ENCODE data around the gene VWA3B. TPM values are rescaled to one million over a fixed set of nuclear protein-coding genes. Genes with fewer than 3 reads are reported as not detected.

Gene VWA3B
- total and polyA plus RNA-seq, 2 of the 4 experiments (the other 2 are of a cell fraction), result not detected

GRCh38 chr2:98300141-98300874, 213.3 kb downstream of the VWA3B start:
- POLR2A ChIA-PET (ENCODE audit: unreplicated experiment), result no interaction called here
- Histone ChIP-seq H3K4me1 (ENCODE audit: control insufficient read depth, insufficient read depth, low read length) (no peaks in the 10 kb centered on the region), H3K56ac (ENCODE audit: extremely low read depth, insufficient read depth, low read length) (no peak overlapping the region), H3K14ac (replicated peaks; ENCODE audit: low read depth, low read length) (no peak overlapping the region), H2BK120ac (ENCODE audit: low read depth, low read length) (no peak overlapping the region), H2AK5ac (ENCODE audit: low read depth, low read length) (no peak overlapping the region), H3K79me1 (ENCODE audit: low read depth in 1 of 2, low read length in 2 of 2) (no peaks in the 10 kb centered on the region), H3K9ac (ENCODE audit: low read depth, low read length) (no peak overlapping the region), H2AFZ (replicated peaks; ENCODE audit: low read length, poor library complexity) (no peak overlapping the region), H3K9me1 (ENCODE audit: insufficient read depth, low read length) (no peaks in the 10 kb centered on the region), H3K4me3 (ENCODE audit: insufficient read depth, low read depth, low read length) (no peak overlapping the region), H2BK15ac (ENCODE audit: low read depth, low read length) (no peak overlapping the region), H4K8ac (ENCODE audit: low read depth in 2 of 2, low read length in 2 of 2) (no peak overlapping the region), H2BK20ac (ENCODE audit: low read depth, low read length) (no peak overlapping the region), H3K4me2 (ENCODE audit: low read depth, low read length) (no peak overlapping the region), H4K5ac (ENCODE audit: low read depth, low read length) (no peak overlapping the region), H4K91ac (ENCODE audit: insufficient read depth, low read depth, low read length) (no peak overlapping the region), H3K9me3 (ENCODE audit: control insufficient read depth, insufficient read depth, low read length) (no peaks in the 10 kb centered on the region), H3K36me3 (ENCODE audit: control insufficient read depth, insufficient read depth, low read length) (no peaks in the 10 kb centered on the region), H3K27me3 (ENCODE audit: control insufficient read depth, insufficient read depth, low read length) (peaks cover 17% of the 10 kb centered on the region), H2BK5ac (ENCODE audit: low read depth, low read length, poor library complexity, severe bottlenecking) (no peak overlapping the region), H3K23ac (ENCODE audit: low read depth, low read length) (no peak overlapping the region), H3K4ac (ENCODE audit: low read depth, low read length) (no peak overlapping the region), H3K27ac (ENCODE audit: insufficient read depth, low read length) (no peak overlapping the region), H2AK9ac (replicated peaks; ENCODE audit: low read depth, low read length, poor library complexity) (no peak overlapping the region), H3K18ac (ENCODE audit: low read depth, low read length) (no peak overlapping the region), H4K20me1 (ENCODE audit: insufficient read depth, low read length) (no peaks in the 10 kb centered on the region)
- in situ Hi-C loops (cut with MboI; ENCODE audit: low sequenced_read_pairs) (no loop called here), intact Hi-C loops (cut with micrococcal nuclease) (no loop called here), dilution Hi-C loops (cut with HindIII; ENCODE audit: low sequenced_read_pairs, unreplicated experiment) (no loop called here)
- CTCF ChIA-PET, result no interaction called here
- ATAC-seq (ENCODE audit: low read depth), result no peak
- DNase-seq, result no peak
- no peak for TF ChIP-seq MAZ (IDR thresholded peaks at IDR 0.05; ENCODE audit: borderline replicate concordance, low read depth, low read length)
- TF ChIP-seq, protein P1, sequence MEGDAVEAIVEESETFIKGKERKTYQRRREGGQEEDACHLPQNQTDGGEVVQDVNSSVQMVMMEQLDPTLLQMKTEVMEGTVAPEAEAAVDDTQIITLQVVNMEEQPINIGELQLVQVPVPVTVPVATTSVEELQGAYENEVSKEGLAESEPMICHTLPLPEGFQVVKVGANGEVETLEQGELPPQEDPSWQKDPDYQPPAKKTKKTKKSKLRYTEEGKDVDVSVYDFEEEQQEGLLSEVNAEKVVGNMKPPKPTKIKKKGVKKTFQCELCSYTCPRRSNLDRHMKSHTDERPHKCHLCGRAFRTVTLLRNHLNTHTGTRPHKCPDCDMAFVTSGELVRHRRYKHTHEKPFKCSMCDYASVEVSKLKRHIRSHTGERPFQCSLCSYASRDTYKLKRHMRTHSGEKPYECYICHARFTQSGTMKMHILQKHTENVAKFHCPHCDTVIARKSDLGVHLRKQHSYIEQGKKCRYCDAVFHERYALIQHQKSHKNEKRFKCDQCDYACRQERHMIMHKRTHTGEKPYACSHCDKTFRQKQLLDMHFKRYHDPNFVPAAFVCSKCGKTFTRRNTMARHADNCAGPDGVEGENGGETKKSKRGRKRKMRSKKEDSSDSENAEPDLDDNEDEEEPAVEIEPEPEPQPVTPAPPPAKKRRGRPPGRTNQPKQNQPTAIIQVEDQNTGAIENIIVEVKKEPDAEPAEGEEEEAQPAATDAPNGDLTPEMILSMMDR (conservative IDR thresholded peaks at IDR 0.05; ENCODE audit: low read depth, low read length), result no peak
- no peak for TF ChIP-seq SMC3 (IDR thresholded peaks at IDR 0.05; ENCODE audit: low read depth, low read length)
- TF ChIP-seq CHD1 (IDR thresholded peaks at IDR 0.05; ENCODE audit: low read depth, low read length), result no peak
- TF ChIP-seq FOS (IDR thresholded peaks at IDR 0.05; ENCODE audit: low read depth, low read length), result no peak
- no peak for TF ChIP-seq USF2 (IDR thresholded peaks at IDR 0.05; ENCODE audit: low read depth, low read length)
- no peak for TF ChIP-seq POLR2A (IDR thresholded peaks at IDR 0.05; ENCODE audit: low read depth, low read length)
- no peak for TF ChIP-seq MAFK (IDR thresholded peaks at IDR 0.05; ENCODE audit: low read depth, low read length)
- no peak for TF ChIP-seq MXI1 (IDR thresholded peaks at IDR 0.05; ENCODE audit: borderline replicate concordance, low read depth, low read length)
- no peak for TF ChIP-seq RAD21 (IDR thresholded peaks at IDR 0.05; ENCODE audit: low read length)
- TF ChIP-seq CEBPB (IDR thresholded peaks at IDR 0.05; ENCODE audit: low read depth, low read length), result no peak
- no peak for TF ChIP-seq BHLHE40 (IDR thresholded peaks at IDR 0.05; ENCODE audit: low read depth, low read length)
- WGBS, 2 experiments (ENCODE audit: extremely low coverage in 2 of 2, insufficient read length in 1 of 2), result 60% methylated on average over 2 of the region's 12 CpGs; no CpG with 5 or more reads in 1 of the 2 experiments
- BruUV-seq (replicated peaks), result no TSS peak

All from IMR-90 (cell line).